Kidney (tissue), 14 donors: ENCODE results near the gene FTCD. TPM values are rescaled to one million over a fixed set of nuclear protein-coding genes. Genes with fewer than 3 reads are reported as not detected.
A peak's percentile ranks its signal among the peaks of the same experiment; 100 is the strongest.

Experiments
- DNase-seq, 5 donors: peaks; one replicate each; pipeline ENCODE4 v3.0.0-alpha.2; 2013 to 2020
- FAIRE-seq: peaks from 2 replicates; lab custom pipeline; 2012; peaks lifted over from hg19 to GRCh38; lab: Jason Lieb, UNC
- H3K27ac ChIP-seq, 2 donors: one replicate each; pipeline ENCODE4 v1.7.0; 2013; ENCODE audit warnings: low read depth in 2 of 2, low read length in 2 of 2, inconsistent platforms in 1 of 2
- H3K27me3 ChIP-seq: one replicate; pipeline ENCODE4 v1.7.1; 2013; ENCODE audit warnings: low read length, inconsistent platforms; ENCODE audit not compliant: control insufficient read depth, insufficient read depth
- H3K36me3 ChIP-seq, 3 donors: one replicate each; pipeline versions ENCODE4 v1.7.0 to v1.7.1; 2013; ENCODE audit warnings: low read length in 3 of 3, control low read depth in 1 of 3, inconsistent platforms in 1 of 3; ENCODE audit not compliant: insufficient read depth in 3 of 3, control insufficient read depth in 2 of 3
- H3K4me1 ChIP-seq, 3 donors: one replicate each; pipeline versions ENCODE4 v1.7.0 to v1.7.1; 2013; ENCODE audit warnings: low read length in 3 of 3, inconsistent platforms in 1 of 3, low read depth in 1 of 3; ENCODE audit not compliant: control insufficient read depth in 2 of 3, insufficient read depth in 2 of 3
- H3K4me3 ChIP-seq, 3 donors: one replicate each; pipeline versions ENCODE4 v1.7.0 to v1.8.1; 2013; ENCODE audit warnings: low read length in 3 of 3, control low read depth in 1 of 3, inconsistent platforms in 1 of 3
- H3K9ac ChIP-seq, 3 donors: one replicate each; pipeline versions ENCODE4 v1.7.0 to v1.7.1; 2013; ENCODE audit warnings: low read length in 3 of 3, control low read depth in 1 of 3, inconsistent platforms in 1 of 3
- H3K9me3 ChIP-seq, 3 donors: one replicate each; pipeline versions ENCODE4 v1.7.0 to v1.7.1; 2013; ENCODE audit warnings: low read length in 3 of 3, control low read depth in 1 of 3, inconsistent platforms in 1 of 3; ENCODE audit not compliant: control insufficient read depth in 2 of 3, insufficient read depth in 1 of 3
- CTCF ChIP-seq: IDR thresholded peaks from 3 replicates; pipeline ENCODE4 v1.5.1; 2012; ENCODE audit warnings: mild to moderate bottlenecking, moderate library complexity, borderline replicate concordance; ENCODE audit not compliant: insufficient read depth; ENCODE audit errors: extremely low read depth
- intact Hi-C: fragments of 100-400 bp; cut with DNase I; formaldehyde crosslinking; loops from one replicate; pipeline ENCODE4 v1.11.1; 2022
- polyA plus RNA-seq: library from polyadenylated mRNA; stranded (reverse); fragments of 350-450 nt; fragmentation: Illumina TruSeq; extraction: RNeasy Lipid Tissue Mini Kit (QIAGEN cat#74804); gene quantifications from one replicate; pipeline ENCODE4 v1.2.3, GENCODE V29; 2014; ENCODE audit warnings: low read depth, low replicate concordance; ENCODE audit not compliant: insufficient read depth
- total RNA-seq: library from RNA; stranded (reverse); fragmentation: NEBNext Ultra II Directional; extraction: Animal tissue kit (Norgen Biotek cat#: 25700); gene quantifications from one replicate; pipeline ENCODE4 v1.2.1, GENCODE V29; 2021
- donor health status: control.
- donor health status: control.
- donor health status: control.
- donor health status: control.
- donor health status: control.
- donor health status: DM: yes; HTN: yes; CAD: no.
- donor health status: Normal renal cell carcinoma (clear cell type).

FTCD gene
- total and polyA plus RNA-seq, 2 donors from 2014 or later = 51.6 to 273 TPM

DNA sequence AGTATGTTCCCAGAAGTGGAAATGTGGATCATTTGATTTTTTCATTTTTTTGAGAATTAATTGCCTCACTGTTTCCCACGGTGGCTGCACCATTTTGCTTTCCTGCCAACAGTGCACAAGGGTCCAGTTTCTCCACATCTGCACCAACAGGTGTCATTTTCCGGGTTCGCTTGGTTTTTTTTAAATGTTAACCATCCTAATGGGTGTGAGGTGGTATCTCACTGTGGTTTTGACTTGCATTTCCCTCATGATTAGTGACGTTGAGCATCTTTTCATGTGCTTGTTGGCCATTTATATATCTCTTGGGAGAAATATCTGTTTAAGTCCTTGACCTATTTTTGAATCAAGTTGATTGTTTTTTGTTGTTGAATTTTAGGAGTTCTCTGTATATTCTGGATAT, 54.5 kb downstream of the FTCD start:
- no peak for DNase-seq
- no peak overlapping the region for H3K27ac ChIP-seq
- no peaks in the 10 kb centered on the region for H3K27me3 ChIP-seq
- no peak for TF ChIP-seq CTCF
- H3K4me1 ChIP-seq = no peaks in the 10 kb centered on the region
- no peak overlapping the region for H3K9ac ChIP-seq
- H3K36me3 ChIP-seq = peaks cover 0 to 2% (median 0%) of the 10 kb centered on the region in 3 donors
- H3K9me3 ChIP-seq = peaks cover 0 to 8% (median 2%) of the 10 kb centered on the region in 3 donors
- intact Hi-C loops = loop anchor here (10.0 kb wide), 1 partner anchor 126 kb away; no protein-coding TSS in a partner anchor
- no peak overlapping the region for H3K4me3 ChIP-seq
- no peak for FAIRE-seq

DNA sequence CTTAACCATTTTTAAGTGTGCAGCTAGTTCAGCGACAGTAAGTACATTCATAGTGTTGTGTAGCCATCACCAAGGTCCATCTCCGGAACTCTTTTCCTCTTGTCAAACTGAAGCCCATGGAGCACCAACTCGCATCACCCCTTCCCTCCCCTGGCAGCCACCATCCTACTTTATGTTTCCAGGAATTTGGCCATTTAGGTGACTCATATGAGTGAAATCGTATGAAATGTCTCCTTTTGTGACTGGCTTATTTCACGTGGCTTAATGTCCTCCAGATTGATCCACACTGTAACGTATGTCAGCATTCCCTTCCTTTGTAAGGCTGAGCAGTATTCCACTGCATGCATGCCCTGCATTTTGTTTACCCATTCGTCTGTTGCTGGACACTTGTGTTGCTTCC, 55.0 kb downstream of the FTCD start:
- H3K9ac ChIP-seq = no peak overlapping the region
- peaks cover 0 to 8% (median 2%) of the 10 kb centered on the region in 3 donors for H3K9me3 ChIP-seq
- FAIRE-seq = no peak
- peaks cover 0 to 2% (median 0%) of the 10 kb centered on the region in 3 donors for H3K36me3 ChIP-seq
- TF ChIP-seq CTCF = no peak
- intact Hi-C loops = loop anchor here (10.0 kb wide), 1 partner anchor 126 kb away; no protein-coding TSS in a partner anchor
- no peaks in the 10 kb centered on the region for H3K27me3 ChIP-seq
- H3K4me1 ChIP-seq = no peaks in the 10 kb centered on the region
- no peak overlapping the region for H3K27ac ChIP-seq
- no peak overlapping the region for H3K4me3 ChIP-seq
- no peak for DNase-seq

GRCh38 chr21:46100020-46100419, 55.4 kb downstream of the FTCD start:
- peak in 2 of 5 donors; percentile 23 to 27 for DNase-seq
- Histone ChIP-seq H3K9ac (no peak overlapping the region), H3K4me3 (no peak overlapping the region), H3K9me3 (peaks cover 0 to 8% (median 2%) of the 10 kb centered on the region in 3 donors), H3K36me3 (peaks cover 0 to 2% (median 0%) of the 10 kb centered on the region in 3 donors), H3K4me1 (no peaks in the 10 kb centered on the region), H3K27ac (no peak overlapping the region), H3K27me3 (no peaks in the 10 kb centered on the region)
- intact Hi-C loops = loop anchor here (10.0 kb wide), 1 partner anchor 125 kb away; no protein-coding TSS in a partner anchor
- FAIRE-seq = no peak
- TF ChIP-seq CTCF = no peak

DNA sequence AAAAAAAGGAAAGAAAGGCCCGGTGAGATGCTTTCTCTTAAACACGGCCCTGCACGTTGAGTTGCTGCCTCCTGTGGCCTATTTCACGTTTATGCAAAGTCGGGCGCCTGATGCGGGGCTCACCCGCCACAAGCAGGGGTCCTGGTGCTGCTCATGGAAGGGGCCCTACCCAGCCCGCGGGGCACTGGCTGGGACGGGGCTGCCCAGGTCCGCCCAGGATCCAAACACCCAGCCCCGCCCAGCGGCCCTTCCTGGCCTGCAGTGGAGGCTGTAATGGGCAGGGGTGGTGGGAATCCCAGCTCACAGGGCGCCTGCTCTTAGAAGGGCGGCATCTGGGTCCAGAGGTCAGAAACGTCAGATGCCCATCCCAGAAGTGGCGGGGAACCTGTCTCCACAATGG, 55.9 kb downstream of the FTCD start:
- TF ChIP-seq CTCF = no peak
- intact Hi-C loops = no loop called here
- no peak overlapping the region for H3K27ac ChIP-seq

More for the DNA sequence above, 55.9 kb downstream of the FTCD start:
- peaks cover 0 to 8% (median 2%) of the 10 kb centered on the region in 3 donors for H3K9me3 ChIP-seq
- FAIRE-seq = no peak
- no peaks in the 10 kb centered on the region for H3K27me3 ChIP-seq
- peaks cover 0 to 2% (median 0%) of the 10 kb centered on the region in 3 donors for H3K36me3 ChIP-seq
- H3K4me3 ChIP-seq = no peak overlapping the region
- DNase-seq = peak in 4 of 5 donors; percentile 24 to 69 (median 44)
- H3K4me1 ChIP-seq = no peaks in the 10 kb centered on the region
- no peak overlapping the region for H3K9ac ChIP-seq
